MG63 (cell line): ENCODE results near the gene SMAD2. TPM values are rescaled to one million over a fixed set of nuclear protein-coding genes. Genes with fewer than 3 reads are reported as not detected.

Source experiments
- DNase-seq: peaks from one replicate; pipeline ENCODE4 v3.0.0-alpha.2; 2020
- H3K27me3 ChIP-seq: fragments of 250-450 bp; sonication (Bioruptor Pico); 2 replicates; pipeline ENCODE4 v1.5.1; 2020; ENCODE audit warnings: mild to moderate bottlenecking, moderate library complexity
- H3K36me3 ChIP-seq: fragments of 250-450 bp; sonication (Bioruptor Pico); 2 replicates; pipeline ENCODE4 v1.5.1; 2020; ENCODE audit warnings: mild to moderate bottlenecking, moderate library complexity
- H3K4me3 ChIP-seq: fragments of 250-450 bp; sonication (Bioruptor Pico); 2 replicates; pipeline ENCODE4 v1.5.1; 2020; ENCODE audit warnings: mild to moderate bottlenecking, moderate library complexity
- H3K9me3 ChIP-seq: fragments of 250-450 bp; sonication (Bioruptor Pico); 2 replicates; pipeline ENCODE4 v1.5.1; 2020; ENCODE audit warnings: mild to moderate bottlenecking, moderate library complexity
- total RNA-seq: library from RNA; depleted of rRNA; stranded (reverse); fragments of >200 nt; shearing (Covaris generic); gene quantifications from 2 replicates; pipeline ENCODE4 v1.2.3, GENCODE V29; 2014; ENCODE audit warnings: low replicate concordance

Gene SMAD2
- total RNA-seq, 1 experiment from 2014 or later = 76.9 TPM

- H3K4me3 ChIP-seq = no peak overlapping the region
- no peaks in the 10 kb centered on the region for H3K27me3 ChIP-seq
- no peaks in the 10 kb centered on the region for H3K9me3 ChIP-seq
- peak; percentile 48 for DNase-seq
- peaks cover 4% of the 10 kb centered on the region for H3K36me3 ChIP-seq
These were observed 46.6 kb downstream of the SMAD2 start for GRCh38 chr18:47883771-47884413.

- H3K4me3 ChIP-seq = no peak overlapping the region
- H3K27me3 ChIP-seq = no peaks in the 10 kb centered on the region
- H3K9me3 ChIP-seq = no peaks in the 10 kb centered on the region
- no peak for DNase-seq
- peaks cover 4% of the 10 kb centered on the region for H3K36me3 ChIP-seq
These were observed 47.8 kb downstream of the SMAD2 start for GRCh38 chr18:47882641-47883040.

- no peaks in the 10 kb centered on the region for H3K27me3 ChIP-seq
- peak; percentile 10 for DNase-seq
- no peaks in the 10 kb centered on the region for H3K9me3 ChIP-seq
- no peak overlapping the region for H3K4me3 ChIP-seq
- H3K36me3 ChIP-seq = peaks cover 4% of the 10 kb centered on the region
These were observed 48.6 kb downstream of the SMAD2 start for GRCh38 chr18:47881752-47882455.

GRCh38 chr18:47881042-47881441 lies 49.4 kb downstream of the SMAD2 start:
- Histone ChIP-seq H3K36me3 (peaks cover 4% of the 10 kb centered on the region), H3K27me3 (no peaks in the 10 kb centered on the region), H3K9me3 (no peaks in the 10 kb centered on the region), H3K4me3 (no peak overlapping the region)
- no peak for DNase-seq

GRCh38 chr18:47877892-47878291 lies 52.6 kb downstream of the SMAD2 start:
- H3K36me3 ChIP-seq = no peaks in the 10 kb centered on the region; the same call in 1 of the 2 replicates
- H3K27me3 ChIP-seq = no peaks in the 10 kb centered on the region
- DNase-seq = no peak
- no peaks in the 10 kb centered on the region for H3K9me3 ChIP-seq
- H3K4me3 ChIP-seq = no peak overlapping the region

- no peak for DNase-seq
- Histone ChIP-seq H3K36me3 (no peaks in the 10 kb centered on the region), H3K4me3 (no peak overlapping the region), H3K9me3 (no peaks in the 10 kb centered on the region), H3K27me3 (no peaks in the 10 kb centered on the region)
These were observed 53.6 kb downstream of the SMAD2 start for GRCh38 chr18:47876813-47877212.

GRCh38 chr18:47873625-47874024 lies 56.8 kb downstream of the SMAD2 start:
- Histone ChIP-seq H3K27me3 (no peaks in the 10 kb centered on the region), H3K36me3 (peaks cover under 1% of the 10 kb centered on the region), H3K9me3 (no peaks in the 10 kb centered on the region), H3K4me3 (no peak overlapping the region)
- DNase-seq = no peak

- H3K36me3 ChIP-seq = peaks cover 9% of the 10 kb centered on the region
- DNase-seq = no peak
These were observed 58.0 kb downstream of the SMAD2 start for GRCh38 chr18:47872426-47872825.

GRCh38 chr18:47871288-47871687 lies 59.2 kb downstream of the SMAD2 start:
- Histone ChIP-seq H3K9me3 (no peaks in the 10 kb centered on the region), H3K36me3 (peaks cover 9% of the 10 kb centered on the region), H3K27me3 (no peaks in the 10 kb centered on the region), H3K4me3 (no peak overlapping the region)
- no peak for DNase-seq

More at GRCh38 chr18:47872426-47872825, 58.0 kb downstream of the SMAD2 start:
- Histone ChIP-seq H3K4me3 (no peak overlapping the region), H3K9me3 (no peaks in the 10 kb centered on the region), H3K27me3 (no peaks in the 10 kb centered on the region)

- Histone ChIP-seq H3K36me3 (peaks cover 9% of the 10 kb centered on the region), H3K4me3 (no peak overlapping the region), H3K27me3 (no peaks in the 10 kb centered on the region), H3K9me3 (no peaks in the 10 kb centered on the region)
- DNase-seq = no peak
These were observed 59.9 kb downstream of the SMAD2 start for GRCh38 chr18:47870605-47871004.

- H3K4me3 ChIP-seq = no peak overlapping the region
- DNase-seq = no peak
- H3K9me3 ChIP-seq = no peaks in the 10 kb centered on the region
- peaks cover 14% of the 10 kb centered on the region for H3K36me3 ChIP-seq
- no peaks in the 10 kb centered on the region for H3K27me3 ChIP-seq
These were observed 61.7 kb downstream of the SMAD2 start for GRCh38 chr18:47868744-47869143.

- DNase-seq = no peak
- H3K4me3 ChIP-seq = no peak overlapping the region
- H3K27me3 ChIP-seq = no peaks in the 10 kb centered on the region
- no peaks in the 10 kb centered on the region for H3K9me3 ChIP-seq
- H3K36me3 ChIP-seq = peaks cover 25% of the 10 kb centered on the region
These were observed 65.3 kb downstream of the SMAD2 start for GRCh38 chr18:47865183-47865582.

GRCh38 chr18:47863041-47863440 lies 67.4 kb downstream of the SMAD2 start:
- Histone ChIP-seq H3K27me3 (no peaks in the 10 kb centered on the region), H3K4me3 (no peak overlapping the region), H3K9me3 (peaks cover 16% of the 10 kb centered on the region), H3K36me3 (peaks cover 37% of the 10 kb centered on the region)
- no peak for DNase-seq

- Histone ChIP-seq H3K27me3 (no peaks in the 10 kb centered on the region), H3K4me3 (no peak overlapping the region), H3K36me3 (peaks cover 44% of the 10 kb centered on the region), H3K9me3 (peaks cover 28% of the 10 kb centered on the region)
- no peak for DNase-seq
These were observed 71.9 kb downstream of the SMAD2 start for GRCh38 chr18:47858607-47859006.

- no peak for DNase-seq
- Histone ChIP-seq H3K27me3 (no peaks in the 10 kb centered on the region), H3K4me3 (no peak overlapping the region), H3K36me3 (peaks cover 27% of the 10 kb centered on the region), H3K9me3 (no peaks in the 10 kb centered on the region)
These were observed 82.8 kb downstream of the SMAD2 start for GRCh38 chr18:47847635-47848034.

- Histone ChIP-seq H3K36me3 (peaks cover 27% of the 10 kb centered on the region), H3K9me3 (no peaks in the 10 kb centered on the region), H3K27me3 (no peaks in the 10 kb centered on the region), H3K4me3 (no peak overlapping the region)
- DNase-seq = no peak
These were observed 84.0 kb downstream of the SMAD2 start for GRCh38 chr18:47846431-47846830.

GRCh38 chr18:47844828-47845498 lies 85.5 kb downstream of the SMAD2 start:
- no peaks in the 10 kb centered on the region for H3K27me3 ChIP-seq
- no peaks in the 10 kb centered on the region for H3K9me3 ChIP-seq
- no peak for DNase-seq
- H3K36me3 ChIP-seq = peaks cover 27% of the 10 kb centered on the region
- H3K4me3 ChIP-seq = no peak overlapping the region
